Fibroblast of lung (primary cell): Measurements from ENCODE around the gene MYO18A. TPM values are rescaled to one million over a fixed set of nuclear protein-coding genes. Genes with fewer than 3 reads are reported as not detected.
A peak's percentile ranks its signal among the peaks of the same experiment; 100 is the strongest.

Experiments used
- DNase-seq, 2 donors: peaks; one replicate each; pipeline versions ENCODE4 v3.0.0 to v3.0.0-alpha.2; 2010; ENCODE audit warnings: low read depth in 2 of 2
- H2AFZ ChIP-seq: 2 replicates; pipeline ENCODE4 v1.5.1; 2012; ENCODE audit warnings: low read length, control low read depth, inconsistent platforms
- H3K27ac ChIP-seq: 2 replicates; pipeline ENCODE4 v1.5.1; 2011; ENCODE audit warnings: low read length, control low read depth; ENCODE audit not compliant: insufficient read depth
- H3K27me3 ChIP-seq: 2 replicates; pipeline ENCODE4 v1.5.1; 2011; ENCODE audit warnings: mild to moderate bottlenecking, low read length; ENCODE audit not compliant: control insufficient read depth, insufficient read depth
- H3K36me3 ChIP-seq: 2 replicates; pipeline ENCODE4 v1.5.1; 2011; ENCODE audit warnings: low read length; ENCODE audit not compliant: control insufficient read depth, insufficient read depth
- H3K4me1 ChIP-seq: 2 replicates; pipeline ENCODE4 v1.5.1; 2011; ENCODE audit warnings: low read length; ENCODE audit not compliant: control insufficient read depth, insufficient read depth; ENCODE audit errors: extremely low read depth
- H3K4me2 ChIP-seq: 2 replicates; pipeline ENCODE4 v1.5.1; 2011; ENCODE audit warnings: low read length, control low read depth; ENCODE audit not compliant: insufficient read depth; ENCODE audit errors: extremely low read depth
- H3K4me3 ChIP-seq, 4 experiments: fragments of 200-600 bp in 1 of 4; sonication (generic) in 1 of 4; replicated peaks in 1 of 4; 2 replicates each; pipeline ENCODE4 v1.5.1; 2011 to 2016; ENCODE audit warnings: low read length in 4 of 4, low read depth in 3 of 4, mild to moderate bottlenecking in 3 of 4, control low read depth in 2 of 4, inconsistent platforms in 1 of 4, mixed read lengths in 1 of 4; ENCODE audit not compliant: insufficient read depth in 1 of 4; ENCODE audit errors: control extremely low read depth in 1 of 4
- H3K79me2 ChIP-seq: 2 replicates; pipeline ENCODE4 v1.5.1; 2012; ENCODE audit warnings: mild to moderate bottlenecking, low read length, inconsistent platforms; ENCODE audit not compliant: control insufficient read depth, insufficient read depth
- H3K9ac ChIP-seq: 2 replicates; pipeline ENCODE4 v1.5.1; 2011; ENCODE audit warnings: mild to moderate bottlenecking, low read length, control low read depth; ENCODE audit not compliant: insufficient read depth
- H3K9me3 ChIP-seq: 2 replicates; pipeline ENCODE4 v1.5.1; 2012; ENCODE audit warnings: low read depth, low read length; ENCODE audit not compliant: control insufficient read depth, insufficient read depth
- H4K20me1 ChIP-seq: 2 replicates; pipeline ENCODE4 v1.5.1; 2011; ENCODE audit warnings: low read length; ENCODE audit not compliant: control insufficient read depth, insufficient read depth; ENCODE audit errors: extremely low read depth
- CTCF ChIP-seq, 2 donors: IDR thresholded peaks in 1 of 2; conservative IDR thresholded peaks in 1 of 2; 1 replicate in 1 of 2; 2 replicates in 1 of 2; pipeline ENCODE4 v1.5.1; 2011 to 2012; ENCODE audit warnings: low read length in 2 of 2, control low read depth in 1 of 2, inconsistent platforms in 1 of 2, low read depth in 1 of 2, mild to moderate bottlenecking in 1 of 2
- EZH2 ChIP-seq: IDR thresholded peaks from 2 replicates; pipeline ENCODE4 v1.5.1; 2012; ENCODE audit warnings: low read length, control low read depth, mild to moderate bottlenecking; ENCODE audit errors: missing control alignments
- polyA plus RNA-seq, 2 donors: library from polyadenylated mRNA; depleted of rRNA in 1 of 2; stranded (reverse) in 1 of 2; unstranded in 1 of 2; fragments of >200 nt; gene quantifications; 2 replicates each; pipeline ENCODE4 v1.2.1, GENCODE V29; 2011 to 2012; ENCODE audit warnings: missing spikeins in 1 of 2
- total RNA-seq: library from RNA; depleted of rRNA; stranded (reverse); fragments of >200 nt; gene quantifications from 2 replicates; pipeline ENCODE4 v1.2.1, GENCODE V29; 2014

MYO18A gene
- total and polyA plus RNA-seq, 2 donors (not counting 1 experiment from before 2014, with no cell fraction given), result 11.7 to 133 TPM

DNA sequence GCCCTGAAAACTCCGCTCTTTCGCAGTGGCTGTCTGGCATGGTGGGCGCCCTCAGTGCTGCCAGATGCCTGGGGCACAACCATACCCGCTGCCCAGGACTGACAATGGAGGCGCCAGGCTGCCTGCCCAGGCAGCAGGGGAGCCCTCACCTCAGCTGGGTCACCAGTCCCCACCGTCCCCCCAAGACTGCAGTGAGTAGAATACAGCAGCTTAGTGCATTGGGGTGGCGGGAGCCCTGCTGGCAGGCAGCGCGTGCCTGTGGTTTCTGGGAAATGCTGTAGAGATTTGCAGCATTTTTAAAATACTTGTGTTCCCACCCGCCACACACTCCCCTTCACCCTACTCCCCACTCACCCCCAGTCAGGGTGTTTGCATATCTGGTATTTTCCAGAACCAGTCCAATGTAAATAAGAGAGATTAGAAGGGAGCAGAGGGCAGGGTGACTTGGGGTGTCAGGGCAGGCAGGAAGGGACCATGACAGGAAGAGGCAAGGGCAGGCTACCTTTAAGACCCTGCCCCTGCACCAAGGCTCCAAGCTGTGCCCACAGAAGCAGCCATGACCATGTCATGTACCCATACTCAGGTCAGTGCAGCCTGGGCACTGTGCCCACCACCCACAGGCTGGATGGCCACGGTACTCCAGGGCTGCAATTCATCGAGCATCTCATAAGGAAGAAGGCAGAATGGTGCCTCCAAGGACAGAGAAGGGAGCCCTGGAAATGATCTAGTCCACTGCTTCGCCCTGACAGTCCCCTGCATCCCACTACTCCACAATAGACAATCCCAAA lies 21.5 kb downstream of the MYO18A start:
- peaks cover 48% of the 10 kb centered on the region for H3K4me1 ChIP-seq
- H3K27ac ChIP-seq, result peak overlapping the region; percentile 46
- H2AFZ ChIP-seq, result no peak overlapping the region
- no peak overlapping the region for H3K4me3 ChIP-seq
- no peaks in the 10 kb centered on the region for H3K9me3 ChIP-seq
- no peaks in the 10 kb centered on the region for H4K20me1 ChIP-seq
- no peaks in the 10 kb centered on the region for H3K36me3 ChIP-seq
- H3K9ac ChIP-seq, result no peak overlapping the region
- DNase-seq, result peak; percentile 67 to 88
- H3K79me2 ChIP-seq, result no peaks in the 10 kb centered on the region
- no peaks in the 10 kb centered on the region for H3K27me3 ChIP-seq
- H3K4me2 ChIP-seq, result peak overlapping the region; percentile 67
- TF ChIP-seq EZH2, result no peak

GRCh38 chr17:29158096-29158487 lies 22.1 kb downstream of the MYO18A start:
- no peak overlapping the region for H3K27ac ChIP-seq
- peaks cover 48% of the 10 kb centered on the region for H3K4me1 ChIP-seq
- DNase-seq, result no peak
- no peak overlapping the region for H2AFZ ChIP-seq
- H3K9me3 ChIP-seq, result no peaks in the 10 kb centered on the region
- H4K20me1 ChIP-seq, result no peaks in the 10 kb centered on the region
- no peaks in the 10 kb centered on the region for H3K27me3 ChIP-seq
- TF ChIP-seq EZH2 (no peak), CTCF (conservative IDR thresholded peaks at IDR 0.05 in 1 of 2, IDR thresholded peaks at IDR 0.05 in 1 of 2; ENCODE audit: low read depth in 1 of 2, low read length in 2 of 2) (no peak)
- H3K36me3 ChIP-seq, result no peaks in the 10 kb centered on the region
- H3K4me3 ChIP-seq, result no peak overlapping the region
- no peak overlapping the region for H3K9ac ChIP-seq
- peak overlapping the region; percentile 46 for H3K4me2 ChIP-seq
- H3K79me2 ChIP-seq, result no peaks in the 10 kb centered on the region

GRCh38 chr17:29157310-29157709 lies 22.9 kb downstream of the MYO18A start:
- Histone ChIP-seq H3K27me3 (no peaks in the 10 kb centered on the region), H3K9me3 (no peaks in the 10 kb centered on the region), H3K4me1 (peaks cover 43% of the 10 kb centered on the region), H3K9ac (no peak overlapping the region), H2AFZ (no peak overlapping the region), H3K36me3 (no peaks in the 10 kb centered on the region), H3K27ac (no peak overlapping the region), H3K4me2 (no peak overlapping the region), H3K79me2 (no peaks in the 10 kb centered on the region), H3K4me3 (no peak overlapping the region), H4K20me1 (no peaks in the 10 kb centered on the region)
- DNase-seq, result no peak
- no peak for TF ChIP-seq CTCF (conservative IDR thresholded peaks at IDR 0.05 in 1 of 2, IDR thresholded peaks at IDR 0.05 in 1 of 2; ENCODE audit: low read depth in 1 of 2, low read length in 2 of 2)
- no peak for TF ChIP-seq EZH2
